Regular cardiac myocyte (primary cell): ENCODE measurements around the gene CSMD2. TPM values are rescaled to one million over a fixed set of nuclear protein-coding genes. Genes with fewer than 3 reads are reported as not detected.

ENCODE experiments used
- total RNA-seq: library from RNA; depleted of rRNA; stranded (reverse); fragments of >200 nt; gene quantifications from 2 replicates; pipeline ENCODE4 v1.2.3, GENCODE V29; 2014

CSMD2 gene
- total RNA-seq = 0.38 and 0.56 TPM in 2 replicates

GRCh38 chr1:34164771-34165391 lies at the start of gene CSMD2:
Gene CSMD2 (minus strand): TSS chr1:34165230. CDS start chr1:34165097, 133 bp downstream.

GRCh38 chr1:34176830-34177603 lies 12.0 kb upstream of the CSMD2 start, which contains the start of gene C1orf94:
Gene C1orf94 (plus strand): TSS chr1:34176907. CDS start chr1:34177790, 883 bp downstream.

GRCh38 chr1:33863779-33864178 lies 301.3 kb downstream of the CSMD2 start, which contains the start of gene HMGB4:
Gene HMGB4 (plus strand): TSS chr1:33864079. CDS start chr1:33864192, 113 bp downstream.

GRCh38 chr1:33472269-33472980 lies 692.6 kb downstream of the CSMD2 start, which contains the start of gene ZSCAN20:
Gene ZSCAN20 (plus strand): TSS chr1:33472645. CDS start chr1:33479289, 6,644 bp downstream.

Other genes starting within 250 kb of the CSMD2 start
- gene C1orf94, start 11.7 kb upstream of the CSMD2 start, total RNA-seq = not detected in 2 replicates